Activated B cell treated with CpG ODN at 0.5 μM for 24 hours (primary cell): Measurements from ENCODE around the gene SMPD3. TPM values are rescaled to one million over a fixed set of nuclear protein-coding genes. Genes with fewer than 3 reads are reported as not detected.
A peak's percentile ranks its signal among the peaks of the same experiment; 100 is the strongest.

Source experiments
- ATAC-seq: fragments of 200-7000 bp; cut with Tn5 transposase; one replicate; pipeline ENCODE4 v1.10.0; 2021; ENCODE audit warnings: low read depth, mild to moderate bottlenecking, moderate library complexity
- CTCF ChIA-PET: fragments of 350-600 bp; sonication (Branson Sonifier 250); formaldehyde crosslinking; loops from one replicate; lab custom pipeline; 2021; ENCODE audit warnings: antibody characterized with exemption; lab: Charles Lee
- POLR2A ChIA-PET: fragments of 350-600 bp; sonication (Branson Sonifier 250); formaldehyde crosslinking; loops from one replicate; lab custom pipeline; 2021; ENCODE audit warnings: antibody characterized with exemption; lab: Charles Lee
- DNase-seq: peaks from one replicate; pipeline ENCODE4 v3.0.0; 2022
- H3K27ac Mint-ChIP-seq: one replicate; pipeline ENCODE4 v1.8.0; 2020; ENCODE audit warnings: mixed read lengths
- H3K27me3 Mint-ChIP-seq: one replicate; pipeline ENCODE4 v1.8.0; 2021; ENCODE audit warnings: mixed read lengths
- H3K36me3 Mint-ChIP-seq: one replicate; pipeline ENCODE4 v1.8.0; 2021; ENCODE audit warnings: low read depth, mixed read lengths
- H3K4me1 Mint-ChIP-seq: one replicate; pipeline ENCODE4 v1.8.0; 2021; ENCODE audit warnings: mixed read lengths
- H3K4me3 Mint-ChIP-seq: one replicate; pipeline ENCODE4 v1.8.0; 2020; ENCODE audit warnings: mild to moderate bottlenecking, mixed read lengths
- H3K9me3 Mint-ChIP-seq: one replicate; pipeline ENCODE4 v1.8.0; 2020; ENCODE audit warnings: mixed read lengths
- CTCF ChIP-seq: fragments of 200-600 bp; IDR thresholded peaks from one replicate; pipeline ENCODE4 v1.8.0; 2022; ENCODE audit warnings: antibody characterized with exemption, mild to moderate bottlenecking
- intact Hi-C: fragments of 100-400 bp; cut with micrococcal nuclease; formaldehyde crosslinking; loops from one replicate; pipeline ENCODE4 v1.15.1; 2024
- total RNA-seq: library from RNA; stranded (reverse); gene quantifications from 2 replicates; pipeline ENCODE4 v1.2.3, GENCODE V29; 2022

SMPD3 gene
- total RNA-seq, 1 donor from 2014 or later: 0.35 TPM

- Mint-ChIP-seq H3K27ac (no peak overlapping the region), H3K9me3 (no peaks in the 10 kb centered on the region), H3K36me3 (no peaks in the 10 kb centered on the region), H3K4me1 (peaks cover 16% of the 10 kb centered on the region), H3K4me3 (no peak overlapping the region), H3K27me3 (no peaks in the 10 kb centered on the region)
- CTCF ChIA-PET: no interaction called here
- no peak for TF ChIP-seq CTCF
- DNase-seq (no peak), ATAC-seq (no peak)
- POLR2A ChIA-PET: no interaction called here
- intact Hi-C loops: no loop called here
Measured at GRCh38 chr16:68422396-68422960, 25.8 kb downstream of the SMPD3 start.

GRCh38 chr16:68421076-68421475 is 27.2 kb downstream of the SMPD3 start:
- Mint-ChIP-seq H3K27ac (no peak overlapping the region), H3K4me1 (peaks cover 30% of the 10 kb centered on the region), H3K27me3 (no peaks in the 10 kb centered on the region), H3K36me3 (no peaks in the 10 kb centered on the region), H3K9me3 (no peaks in the 10 kb centered on the region), H3K4me3 (no peak overlapping the region)
- intact Hi-C loops: no loop called here
- DNase-seq: no peak
- POLR2A ChIA-PET: no interaction called here
- CTCF ChIA-PET: no interaction called here
- no peak for TF ChIP-seq CTCF
- no peak for ATAC-seq

GRCh38 chr16:68420366-68420942 is 27.9 kb downstream of the SMPD3 start:
- TF ChIP-seq CTCF: no peak
- no peak for ATAC-seq
- Mint-ChIP-seq H3K9me3 (no peaks in the 10 kb centered on the region), H3K4me1 (peaks cover 30% of the 10 kb centered on the region), H3K27me3 (no peaks in the 10 kb centered on the region), H3K36me3 (no peaks in the 10 kb centered on the region), H3K27ac (no peak overlapping the region), H3K4me3 (no peak overlapping the region)
- POLR2A ChIA-PET: no interaction called here
- no peak for DNase-seq
- intact Hi-C loops: no loop called here
- CTCF ChIA-PET: interaction anchor here (0.6 kb wide), 1 partner anchor 143 kb away, joined by 3 read pairs; no protein-coding TSS in a partner anchor

GRCh38 chr16:68417711-68418301 is 30.5 kb downstream of the SMPD3 start:
- Mint-ChIP-seq H3K36me3 (no peaks in the 10 kb centered on the region), H3K9me3 (no peaks in the 10 kb centered on the region), H3K27ac (peak overlapping the region; percentile 94), H3K4me3 (peak overlapping the region; percentile 76), H3K27me3 (no peaks in the 10 kb centered on the region), H3K4me1 (peaks cover 30% of the 10 kb centered on the region)
- no peak for TF ChIP-seq CTCF
- intact Hi-C loops: loop anchor here (1.0 to 2.0 kb wide), 2 partner anchors 30 to 53 kb away; partner anchors contain the start of gene SMPD3
- peak; percentile 85 for ATAC-seq
- ChIA-PET CTCF (interaction anchor here (1.0 to 2.5 kb wide), 2 partner anchors 21 to 92 kb away, joined by 3 to 11 read pairs; no protein-coding TSS in a partner anchor), POLR2A (interaction anchor here (0.7 to 2.0 kb wide), 6 partner anchors 26 to 154 kb away, joined by 3 to 9 read pairs (median 4); partner anchors contain the start of genes PRMT7, SLC7A6 and SLC7A6OS)
- peak; percentile 29 for DNase-seq
